H9 (cell line): ENCODE results near the gene GORAB. TPM values are rescaled to one million over a fixed set of nuclear protein-coding genes. Genes with fewer than 3 reads are reported as not detected.

Experiments used
- DNase-seq: peaks from one replicate; pipeline ENCODE4 v3.0.0-alpha.2; 2017
- H2AFZ ChIP-seq: one replicate; pipeline ENCODE4 v1.6.1; 2013; ENCODE audit warnings: mild to moderate bottlenecking, low read length, control low read depth, moderate library complexity
- H2AK5ac ChIP-seq: 2 replicates; pipeline ENCODE4 v1.6.1; 2013; ENCODE audit warnings: low read length, control low read depth, mixed read lengths; ENCODE audit not compliant: insufficient read length
- H2BK120ac ChIP-seq: one replicate; pipeline ENCODE4 v1.6.1; 2013; ENCODE audit warnings: low read depth, mild to moderate bottlenecking, low read length, control low read depth, inconsistent platforms; ENCODE audit not compliant: poor library complexity, severe bottlenecking
- H2BK12ac ChIP-seq: 2 replicates; pipeline ENCODE4 v1.6.1; 2013; ENCODE audit warnings: low read length, control low read depth, mixed read lengths, low read depth; ENCODE audit not compliant: insufficient read length
- H2BK15ac ChIP-seq: 2 replicates; pipeline ENCODE4 v1.6.1; 2013; ENCODE audit warnings: low read depth, low read length, control low read depth
- H2BK20ac ChIP-seq: one replicate; pipeline ENCODE4 v1.6.1; 2013; ENCODE audit warnings: low read depth, mild to moderate bottlenecking, low read length, control low read depth, inconsistent platforms; ENCODE audit not compliant: poor library complexity, severe bottlenecking
- H2BK5ac ChIP-seq: 2 replicates; pipeline ENCODE4 v1.6.1; 2013; ENCODE audit warnings: low read length, control low read depth, mixed read lengths; ENCODE audit not compliant: insufficient read length
- H3K14ac ChIP-seq: 2 replicates; pipeline ENCODE4 v1.6.1; 2013; ENCODE audit warnings: low read length, control low read depth; ENCODE audit not compliant: insufficient read depth
- H3K18ac ChIP-seq: 2 replicates; pipeline ENCODE4 v1.6.1; 2013; ENCODE audit warnings: low read depth, mild to moderate bottlenecking, mixed read lengths, low read length, control low read depth; ENCODE audit not compliant: insufficient read length
- H3K23ac ChIP-seq: 2 replicates; pipeline ENCODE4 v1.6.1; 2013; ENCODE audit warnings: low read length, control low read depth, mixed read lengths, low read depth; ENCODE audit not compliant: insufficient read length
- H3K23me2 ChIP-seq: 2 replicates; pipeline ENCODE4 v1.6.1; 2013; ENCODE audit warnings: low read depth, mild to moderate bottlenecking, mixed read lengths, low read length, control low read depth; ENCODE audit not compliant: insufficient read length, poor library complexity, severe bottlenecking
- H3K27ac ChIP-seq: 2 replicates; pipeline ENCODE4 v1.5.1; 2013; ENCODE audit warnings: low read length, control low read depth, mixed read lengths, low read depth; ENCODE audit not compliant: insufficient read length
- H3K27me3 ChIP-seq: 2 replicates; pipeline ENCODE4 v1.6.1; 2013; ENCODE audit warnings: low read length, control low read depth, inconsistent platforms; ENCODE audit not compliant: insufficient read depth
- H3K4ac ChIP-seq: 2 replicates; pipeline ENCODE4 v1.6.1; 2013; ENCODE audit warnings: low read depth, mild to moderate bottlenecking, control low read depth, inconsistent platforms, low read length, moderate library complexity
- H3K4me1 ChIP-seq: 2 replicates; pipeline ENCODE4 v1.6.1; 2013; ENCODE audit warnings: low read length, control low read depth, inconsistent platforms; ENCODE audit not compliant: insufficient read depth
- H3K4me2 ChIP-seq: 2 replicates; pipeline ENCODE4 v1.6.1; 2013; ENCODE audit warnings: low read length, control low read depth, mixed read lengths; ENCODE audit not compliant: insufficient read length, insufficient read depth
- H3K56ac ChIP-seq: 2 replicates; pipeline ENCODE4 v1.6.1; 2013; ENCODE audit warnings: low read depth, mild to moderate bottlenecking, mixed read lengths, low read length, control low read depth; ENCODE audit not compliant: insufficient read length
- H3K79me1 ChIP-seq: 2 replicates; pipeline ENCODE4 v1.6.1; 2013; ENCODE audit warnings: low read depth, mild to moderate bottlenecking, moderate library complexity, low read length, control low read depth, inconsistent platforms; ENCODE audit not compliant: insufficient read depth, poor library complexity, severe bottlenecking
- H3K79me2 ChIP-seq: 2 replicates; pipeline ENCODE4 v1.6.1; 2013; ENCODE audit warnings: low read length, control low read depth, inconsistent platforms; ENCODE audit not compliant: insufficient read depth
- H3K9ac ChIP-seq: 2 replicates; pipeline ENCODE4 v1.6.1; 2013; ENCODE audit warnings: low read length, control low read depth, mixed read lengths; ENCODE audit not compliant: insufficient read length; ENCODE audit errors: extremely low read depth
- H3K9me3 ChIP-seq: one replicate; pipeline ENCODE4 v1.6.1; 2013; ENCODE audit warnings: low read depth, low read length, inconsistent platforms; ENCODE audit not compliant: control insufficient read depth
- H3T11ph ChIP-seq: one replicate; pipeline ENCODE4 v1.6.1; 2013; ENCODE audit warnings: mild to moderate bottlenecking, low read length, control low read depth, inconsistent platforms
- H4K20me1 ChIP-seq: one replicate; pipeline ENCODE4 v1.6.1; 2013; ENCODE audit not compliant: control insufficient read depth, insufficient read length, insufficient read depth
- H4K5ac ChIP-seq: 2 replicates; pipeline ENCODE4 v1.6.1; 2013; ENCODE audit warnings: low read depth, mild to moderate bottlenecking, mixed read lengths, low read length, control low read depth; ENCODE audit not compliant: insufficient read length
- H4K8ac ChIP-seq: replicated peaks from 2 replicates; pipeline ENCODE4 v1.6.1; 2013; ENCODE audit warnings: low read length, control low read depth, mixed read lengths, low read depth; ENCODE audit not compliant: insufficient read length
- H4K91ac ChIP-seq: 2 replicates; pipeline ENCODE4 v1.6.1; 2013; ENCODE audit warnings: low read depth, mild to moderate bottlenecking, moderate library complexity, mixed read lengths, low read length, control low read depth; ENCODE audit not compliant: insufficient read length
- H3K27ac Mint-ChIP-seq, 3 experiments: 2 replicates in 2 of 3; 3 replicates in 1 of 3; pipeline ENCODE4 v1.8.0; 2020 to 2021; ENCODE audit warnings: mixed read lengths in 3 of 3, mild to moderate bottlenecking in 1 of 3, moderate library complexity in 1 of 3
- H3K27me3 Mint-ChIP-seq: 2 replicates; pipeline ENCODE4 v1.8.0; 2021; ENCODE audit warnings: low read depth, mild to moderate bottlenecking, moderate library complexity, mixed read lengths
- H3K36me3 Mint-ChIP-seq, 3 experiments: 2 replicates in 2 of 3; 3 replicates in 1 of 3; pipeline ENCODE4 v1.8.0; 2020 to 2021; ENCODE audit warnings: low read depth in 3 of 3, mixed read lengths in 3 of 3; ENCODE audit not compliant: insufficient read depth in 1 of 3
- H3K4me1 Mint-ChIP-seq, 2 experiments: 2 replicates each; pipeline ENCODE4 v1.8.0; 2020; ENCODE audit warnings: mixed read lengths in 2 of 2
- H3K4me3 Mint-ChIP-seq, 2 experiments: 2 replicates in 1 of 2; 3 replicates in 1 of 2; pipeline ENCODE4 v1.8.0; 2020 to 2021; ENCODE audit warnings: mild to moderate bottlenecking in 2 of 2, mixed read lengths in 2 of 2, moderate library complexity in 1 of 2
- H3K9me3 Mint-ChIP-seq, 2 experiments: 2 replicates in 1 of 2; 3 replicates in 1 of 2; pipeline ENCODE4 v1.8.0; 2020; ENCODE audit warnings: mild to moderate bottlenecking in 2 of 2, mixed read lengths in 2 of 2, moderate library complexity in 1 of 2
- CTCF ChIP-seq: fragments of 200-600 bp; sonication (generic); conservative IDR thresholded peaks from 3 replicates; pipeline ENCODE4 v1.8.0; 2021; ENCODE audit warnings: antibody characterized with exemption, mild to moderate bottlenecking
- WGBS: extraction: QIAGEN DNeasy Blood & Tissue Kit; methylation state at CpG from one replicate; pipeline ENCODE4 v1.1.7; 2013; ENCODE audit warnings: missing lambda C conversion rate, low lambda C conversion rate, mixed read lengths; ENCODE audit not compliant: insufficient read length; ENCODE audit errors: extremely low coverage; 5-methylcytosine and 5-hydroxymethylcytosine counted together
- total RNA-seq: library from RNA; stranded (reverse); gene quantifications from 2 replicates; pipeline ENCODE4 v1.2.1, GENCODE V29; 2021

GORAB gene
- total RNA-seq, 1 experiment from 2014 or later, result 17.8 TPM

GRCh38 chr1:170535418-170535817, 3.5 kb downstream of the GORAB start:
- Histone ChIP-seq H2BK5ac (no peak overlapping the region), H2BK20ac (no peak overlapping the region), H3K27me3 (no peaks in the 10 kb centered on the region), H2AFZ (no peak overlapping the region), H2AK5ac (no peak overlapping the region), H3K18ac (no peak overlapping the region), H3K23ac (no peak overlapping the region), H4K8ac (no peak overlapping the region), H3K27ac (no peak overlapping the region), H2BK12ac (no peak overlapping the region), H2BK15ac (no peak overlapping the region), H4K5ac (no peak overlapping the region), H3K14ac (no peak overlapping the region), H3K79me2 (peaks cover 21% of the 10 kb centered on the region; the same call in 1 of the 2 replicates), H3K23me2 (no peaks in the 10 kb centered on the region), H3K4ac (no peak overlapping the region), H2BK120ac (no peak overlapping the region), H3K9ac (no peak overlapping the region), H4K20me1 (no peaks in the 10 kb centered on the region), H4K91ac (no peak overlapping the region), H3K79me1 (peaks cover 6% of the 10 kb centered on the region), H3K4me2 (no peak overlapping the region), H3K9me3 (no peaks in the 10 kb centered on the region), H3K56ac (no peak overlapping the region), H3T11ph (no peak overlapping the region), H3K4me1 (no peaks in the 10 kb centered on the region; the same call in 1 of the 2 replicates)
- H3K36me3 Mint-ChIP-seq, result peaks cover 11 to 28% (median 28%) of the 10 kb centered on the region in 3 experiments; a peak in 5 of 7 replicates
- H3K4me3 Mint-ChIP-seq, result no peak overlapping the region
- no peaks in the 10 kb centered on the region for H3K27me3 Mint-ChIP-seq
- peaks cover 3 to 5% of the 10 kb centered on the region in 2 experiments for H3K4me1 Mint-ChIP-seq
- DNase-seq, result no peak
- no peak overlapping the region; a peak in 1 of 7 replicates for H3K27ac Mint-ChIP-seq
- no peak for TF ChIP-seq CTCF
- H3K9me3 Mint-ChIP-seq, result no peaks in the 10 kb centered on the region
- no CpG with 5 or more reads among the region's 2 CpGs for WGBS
